Muscle layer of colon (tissue), 2 donors: Measurements from ENCODE around the gene CHRM4.

ENCODE experiments used
- H3K27ac ChIP-seq: one replicate; pipeline ENCODE4 v1.7.0; 2013; ENCODE audit warnings: low read depth, mild to moderate bottlenecking, low read length, moderate library complexity
- H3K27me3 ChIP-seq, 2 donors: one replicate each; pipeline ENCODE4 v1.7.0; 2013; ENCODE audit warnings: low read length in 2 of 2, mild to moderate bottlenecking in 2 of 2; ENCODE audit not compliant: insufficient read depth in 2 of 2, control insufficient read depth in 1 of 2
- H3K36me3 ChIP-seq: one replicate; pipeline ENCODE4 v1.7.0; 2013; ENCODE audit warnings: mild to moderate bottlenecking, low read length; ENCODE audit not compliant: insufficient read depth
- H3K4me1 ChIP-seq: one replicate; pipeline ENCODE4 v1.7.0; 2013; ENCODE audit warnings: mild to moderate bottlenecking, low read length; ENCODE audit not compliant: insufficient read depth
- H3K4me3 ChIP-seq, 2 donors: one replicate each; pipeline ENCODE4 v1.7.0; 2013; ENCODE audit warnings: low read length in 2 of 2, low read depth in 1 of 2, mild to moderate bottlenecking in 1 of 2, moderate library complexity in 1 of 2
- H3K9ac ChIP-seq: one replicate; pipeline ENCODE4 v1.7.0; 2013; ENCODE audit warnings: low read length
- H3K9me3 ChIP-seq: one replicate; pipeline ENCODE4 v1.7.0; 2013; ENCODE audit warnings: mild to moderate bottlenecking, low read length
- donor health status: abdominal sarcoma.
- donor health status: Adenocarcinoma of cecum.

CHRM4 gene

DNA sequence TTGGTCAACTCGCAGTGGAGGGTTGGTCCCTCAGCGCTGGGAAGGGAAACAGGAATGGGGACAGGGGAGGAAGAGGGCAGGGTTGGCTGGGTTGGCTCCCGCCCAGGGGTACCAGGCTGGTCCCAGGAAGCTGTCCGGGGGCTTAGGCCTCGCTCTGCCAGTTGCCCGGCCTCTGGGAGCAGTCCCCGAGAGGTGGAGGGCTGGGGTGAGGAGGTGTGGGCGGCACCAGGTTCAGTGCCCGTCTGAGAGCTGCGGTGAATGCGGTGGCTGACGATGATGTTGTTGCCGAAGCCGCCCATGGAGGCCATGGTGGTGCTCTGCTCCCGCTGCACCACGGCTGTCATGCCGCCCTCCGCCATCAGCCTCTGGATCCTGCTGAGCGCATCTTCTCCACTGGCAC, 6.0 kb upstream of the CHRM4 start:
- no peak overlapping the region for H3K4me3 ChIP-seq
- no peak overlapping the region for H3K27ac ChIP-seq
- no peaks in the 10 kb centered on the region for H3K27me3 ChIP-seq
- peaks cover 13% of the 10 kb centered on the region for H3K36me3 ChIP-seq
- peaks cover 4% of the 10 kb centered on the region for H3K4me1 ChIP-seq
- no peak overlapping the region for H3K9ac ChIP-seq
- H3K9me3 ChIP-seq, result no peaks in the 10 kb centered on the region

DNA sequence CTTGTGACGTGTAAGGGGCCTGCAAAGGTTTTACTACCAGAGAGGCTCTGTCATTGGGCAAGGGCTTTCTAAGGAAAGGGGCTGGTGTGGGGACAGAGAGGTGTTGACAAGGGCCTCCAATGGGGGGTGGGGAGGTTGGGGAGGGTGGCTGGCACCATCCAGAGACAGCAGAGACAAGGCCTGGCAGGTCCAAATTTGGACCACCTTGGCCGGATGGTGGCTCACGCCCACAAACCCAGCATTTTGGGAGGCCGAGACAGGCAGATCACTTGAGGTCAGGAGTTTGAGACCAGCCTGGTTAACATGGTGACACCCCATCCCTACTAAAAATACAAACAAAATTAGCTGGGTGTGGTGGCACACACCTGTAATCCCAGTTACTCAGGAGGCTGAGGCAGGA, 2.2 kb upstream of the CHRM4 start:
- Histone ChIP-seq H3K4me3 (no peak overlapping the region), H3K9me3 (no peaks in the 10 kb centered on the region), H3K27me3 (peaks cover 21 to 31% of the 10 kb centered on the region in 2 donors), H3K9ac (no peak overlapping the region), H3K4me1 (peaks cover 12% of the 10 kb centered on the region), H3K36me3 (peaks cover 13% of the 10 kb centered on the region), H3K27ac (no peak overlapping the region)

DNA sequence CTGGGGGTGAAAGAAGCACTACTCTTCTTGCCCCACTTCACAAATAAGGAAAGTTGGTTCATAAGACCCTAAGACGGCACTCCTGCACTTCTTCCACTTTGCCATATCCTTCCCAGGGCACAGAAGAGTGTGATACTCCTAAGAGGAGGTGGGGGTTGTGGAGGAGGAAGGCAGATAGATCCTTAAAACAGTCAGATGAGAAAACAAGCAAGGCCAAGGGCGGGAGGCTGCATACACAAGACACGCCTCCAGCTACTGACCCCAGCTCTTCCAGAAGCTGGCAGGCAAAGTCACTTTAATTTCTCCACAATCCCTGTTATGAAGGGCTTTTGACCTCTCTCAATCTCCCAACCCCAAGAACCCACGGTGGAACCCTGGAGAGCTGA, 1.6 kb upstream of the CHRM4 start:
- no peak overlapping the region for H3K4me3 ChIP-seq
- H3K9me3 ChIP-seq, result no peaks in the 10 kb centered on the region
- peaks cover 13% of the 10 kb centered on the region for H3K36me3 ChIP-seq
- no peak overlapping the region for H3K27ac ChIP-seq
- H3K4me1 ChIP-seq, result peaks cover 12% of the 10 kb centered on the region
- H3K27me3 ChIP-seq, result peaks cover 26 to 36% of the 10 kb centered on the region in 2 donors
- H3K9ac ChIP-seq, result no peak overlapping the region

DNA sequence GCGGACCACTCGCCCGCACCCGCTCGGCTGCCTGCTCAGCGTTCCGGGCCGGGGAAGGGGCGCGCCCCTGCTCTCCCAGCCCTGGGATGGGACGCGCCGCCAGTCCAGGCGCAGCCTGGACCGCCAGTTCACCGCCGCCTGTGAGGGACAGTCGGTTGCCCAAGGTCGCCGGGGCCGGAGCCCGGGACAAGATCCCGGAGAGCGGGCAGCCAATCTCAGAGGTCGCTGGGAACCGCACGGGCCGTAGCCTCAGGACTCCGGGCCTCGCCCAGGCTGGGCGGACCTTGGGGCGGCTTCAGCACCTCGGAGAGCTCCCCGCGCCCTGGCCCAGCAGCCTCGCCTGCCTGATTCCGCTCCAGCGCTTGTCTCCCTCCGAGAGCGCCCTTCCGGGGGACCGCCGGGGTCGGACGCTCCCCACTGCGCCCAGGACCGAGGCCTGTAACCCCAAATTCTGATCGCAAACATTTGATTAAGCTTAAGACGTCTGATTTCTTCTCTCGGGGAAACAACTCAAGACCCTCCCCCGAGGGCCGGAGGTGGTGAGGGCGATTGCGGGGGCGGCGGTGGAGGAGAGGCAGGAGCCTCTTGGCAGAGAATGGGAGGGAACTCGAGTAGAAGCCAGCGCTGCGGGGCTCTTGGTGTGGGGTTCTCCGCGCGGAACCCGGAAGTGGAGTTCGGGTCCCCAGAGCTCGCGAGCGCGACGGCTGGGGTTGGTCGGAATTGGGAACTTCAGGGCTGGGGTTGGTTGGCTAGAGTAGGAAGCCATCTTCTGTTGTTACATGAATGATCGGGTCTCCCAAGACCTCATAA, 1.1 kb upstream of the CHRM4 start:
- Histone ChIP-seq H3K36me3 (peaks cover 13% of the 10 kb centered on the region), H3K4me3 (peak overlapping the region; percentile 23 to 39), H3K9me3 (no peaks in the 10 kb centered on the region), H3K4me1 (peaks cover 12% of the 10 kb centered on the region), H3K27me3 (peaks cover 27 to 42% of the 10 kb centered on the region in 2 donors), H3K27ac (no peak overlapping the region), H3K9ac (no peak overlapping the region)

DNA sequence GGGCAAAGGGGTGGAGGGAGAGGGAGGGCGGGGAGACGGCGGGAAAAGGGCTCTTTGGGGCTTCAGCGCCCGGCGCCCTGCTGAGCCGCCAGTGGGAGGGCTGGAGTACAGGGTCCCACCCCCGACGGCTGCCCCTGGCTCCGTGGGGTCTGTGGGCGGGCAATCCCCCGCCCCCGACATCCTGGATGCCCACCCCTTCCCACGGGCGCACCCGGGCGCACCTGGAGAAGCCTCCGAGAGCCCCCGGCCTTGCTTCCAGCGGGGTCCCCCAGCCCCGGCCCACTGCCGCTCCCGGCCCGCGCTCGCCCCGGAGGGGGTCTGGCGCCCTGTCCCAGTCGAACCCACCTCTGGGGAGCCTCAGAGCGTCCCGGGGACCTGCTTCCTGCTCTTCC, 394 bp downstream of the CHRM4 start:
- Histone ChIP-seq H3K9ac (no peak overlapping the region), H3K27me3 (peaks cover 27 to 55% of the 10 kb centered on the region in 2 donors), H3K36me3 (no peaks in the 10 kb centered on the region), H3K4me1 (peaks cover 12% of the 10 kb centered on the region), H3K9me3 (no peaks in the 10 kb centered on the region), H3K27ac (no peak overlapping the region), H3K4me3 (no peak overlapping the region)

DNA sequence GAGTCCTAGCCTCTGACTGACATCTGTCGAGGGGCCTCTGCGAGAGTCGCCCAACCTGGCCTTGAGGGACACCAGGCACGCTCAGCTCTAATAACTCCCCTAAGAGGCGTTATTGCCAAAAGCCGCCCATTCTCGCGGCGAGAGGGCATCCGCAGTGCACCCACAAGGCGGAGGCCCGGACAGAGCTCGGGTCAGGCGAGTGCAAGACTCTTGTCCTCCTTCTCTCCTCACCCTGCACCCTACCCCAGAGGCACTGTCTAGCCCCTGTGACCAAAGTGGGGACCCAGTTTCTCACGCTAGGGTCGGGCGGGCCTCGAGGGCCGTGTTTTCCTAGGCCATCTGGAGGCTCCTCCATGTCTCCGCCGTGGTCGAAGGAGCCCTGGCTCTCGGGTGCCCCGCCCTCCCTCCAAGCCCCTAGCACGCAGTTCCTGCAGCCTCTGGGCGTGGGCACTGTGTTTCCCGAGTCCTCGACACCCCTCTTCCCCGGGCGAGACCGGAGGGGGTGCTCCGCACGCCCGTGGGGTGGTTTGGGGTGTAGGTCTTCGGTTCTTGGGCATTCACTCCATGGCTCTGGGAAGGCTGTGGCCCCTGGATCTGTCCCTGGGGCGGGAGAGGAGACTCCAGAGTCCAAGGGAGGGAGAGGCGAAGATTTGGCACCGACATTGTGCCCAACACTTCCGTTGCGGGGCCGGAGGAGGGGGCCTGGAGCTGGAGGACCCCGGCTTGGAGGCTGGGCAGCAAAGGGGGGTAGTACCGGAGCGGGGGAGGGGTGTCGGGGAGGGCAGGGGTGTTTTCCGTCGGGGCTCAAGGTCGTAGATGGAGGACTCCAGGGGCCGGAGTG, 1.0 kb downstream of the CHRM4 start:
- no peak overlapping the region for H3K4me3 ChIP-seq
- no peak overlapping the region for H3K9ac ChIP-seq
- no peaks in the 10 kb centered on the region for H3K36me3 ChIP-seq
- H3K27ac ChIP-seq, result no peak overlapping the region
- peaks cover 12% of the 10 kb centered on the region for H3K4me1 ChIP-seq
- no peaks in the 10 kb centered on the region for H3K9me3 ChIP-seq
- peaks cover 27 to 60% of the 10 kb centered on the region in 2 donors for H3K27me3 ChIP-seq

DNA sequence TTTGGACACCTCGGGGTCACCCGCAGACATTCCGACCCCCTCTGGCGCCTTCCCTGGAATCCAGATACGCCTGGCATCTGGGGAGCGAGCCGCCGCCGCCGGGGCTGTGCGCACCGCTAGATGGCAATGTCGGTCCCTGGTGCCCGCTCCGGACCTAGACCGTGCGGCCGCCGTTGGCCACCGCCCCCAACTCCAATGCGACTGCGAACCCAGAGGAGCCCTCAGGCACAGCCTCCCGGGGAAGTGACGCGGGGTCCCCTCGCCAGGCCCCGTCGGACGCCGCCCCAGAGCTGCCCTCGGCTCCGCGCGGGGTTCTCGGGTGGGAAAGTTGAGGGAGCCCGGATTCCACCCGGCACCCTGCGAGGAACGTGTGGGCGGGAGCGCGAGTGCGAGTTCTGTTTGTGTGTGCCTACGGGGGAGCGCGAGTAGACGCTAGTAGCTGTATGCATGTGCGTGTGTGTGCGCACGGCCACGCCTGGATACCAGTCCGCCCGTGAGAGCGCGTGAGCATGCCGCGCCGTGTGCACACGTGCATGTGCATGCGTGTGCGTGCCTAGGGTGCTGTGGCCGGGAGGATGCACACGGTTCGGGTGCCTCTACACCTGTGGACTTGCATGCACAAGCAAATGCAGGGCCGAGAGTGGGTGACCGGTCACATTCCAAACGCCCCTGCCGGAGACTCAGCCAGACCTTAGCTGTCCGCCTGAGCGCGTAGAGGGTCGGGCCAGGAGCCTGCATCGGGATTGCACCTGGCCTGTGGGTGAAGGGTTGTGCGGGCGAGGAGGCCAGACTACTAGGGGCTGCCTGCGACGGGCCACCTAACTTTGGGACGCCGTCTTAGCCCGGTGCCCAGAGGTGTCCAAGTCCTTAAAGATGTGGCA, 1.9 kb downstream of the CHRM4 start:
- H3K27me3 ChIP-seq, result peaks cover 27 to 63% of the 10 kb centered on the region in 2 donors
- no peaks in the 10 kb centered on the region for H3K36me3 ChIP-seq
- peaks cover 12% of the 10 kb centered on the region for H3K4me1 ChIP-seq
- H3K27ac ChIP-seq, result no peak overlapping the region
- H3K9ac ChIP-seq, result no peak overlapping the region
- H3K9me3 ChIP-seq, result no peaks in the 10 kb centered on the region
- H3K4me3 ChIP-seq, result peak overlapping the region; percentile 9 to 41

DNA sequence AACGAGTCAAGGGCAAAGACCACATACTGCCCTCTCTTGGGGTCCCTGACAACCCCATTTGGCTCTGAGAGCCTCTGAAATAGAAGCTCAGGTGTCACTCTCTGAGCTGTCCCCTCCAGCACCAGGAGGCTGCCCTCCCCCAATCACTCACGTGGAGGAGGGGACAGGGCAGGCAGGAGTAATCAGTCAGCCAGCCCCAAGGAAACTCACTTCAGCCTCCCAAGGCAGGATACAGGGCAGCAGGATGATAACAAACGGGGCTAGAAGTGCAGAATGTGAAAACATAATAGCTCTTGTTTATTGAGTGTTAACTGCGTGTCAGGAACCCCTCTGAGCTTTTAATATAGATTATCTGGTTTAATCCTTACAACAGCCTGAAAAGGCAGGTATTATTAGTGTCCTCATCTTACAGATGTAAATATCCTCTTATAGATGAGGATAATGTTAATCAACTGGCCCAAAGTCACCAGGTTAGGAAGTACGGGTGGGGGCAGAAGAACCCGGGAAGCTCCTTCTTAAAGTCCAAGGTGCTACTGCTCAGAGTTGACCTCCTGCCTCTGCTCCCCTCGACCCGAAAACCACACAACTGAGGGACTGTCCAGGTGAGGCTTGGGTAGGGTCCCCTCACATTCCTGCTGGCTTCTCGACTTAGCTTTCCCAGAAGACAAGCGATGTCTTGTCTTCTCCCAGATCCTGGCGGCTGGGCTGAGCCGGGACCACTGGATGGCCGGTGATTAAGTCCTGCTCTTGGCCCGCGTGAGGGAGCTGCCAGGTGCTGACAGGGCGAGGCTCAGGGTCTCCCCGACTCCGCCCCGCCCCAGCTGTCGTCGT, 2.7 kb downstream of the CHRM4 start:
- H3K4me3 ChIP-seq, result no peak overlapping the region
- H3K27ac ChIP-seq, result no peak overlapping the region
- peaks cover 12% of the 10 kb centered on the region for H3K4me1 ChIP-seq
- H3K9ac ChIP-seq, result no peak overlapping the region
- H3K27me3 ChIP-seq, result peaks cover 27 to 71% of the 10 kb centered on the region in 2 donors
- H3K36me3 ChIP-seq, result no peaks in the 10 kb centered on the region
- H3K9me3 ChIP-seq, result no peaks in the 10 kb centered on the region

DNA sequence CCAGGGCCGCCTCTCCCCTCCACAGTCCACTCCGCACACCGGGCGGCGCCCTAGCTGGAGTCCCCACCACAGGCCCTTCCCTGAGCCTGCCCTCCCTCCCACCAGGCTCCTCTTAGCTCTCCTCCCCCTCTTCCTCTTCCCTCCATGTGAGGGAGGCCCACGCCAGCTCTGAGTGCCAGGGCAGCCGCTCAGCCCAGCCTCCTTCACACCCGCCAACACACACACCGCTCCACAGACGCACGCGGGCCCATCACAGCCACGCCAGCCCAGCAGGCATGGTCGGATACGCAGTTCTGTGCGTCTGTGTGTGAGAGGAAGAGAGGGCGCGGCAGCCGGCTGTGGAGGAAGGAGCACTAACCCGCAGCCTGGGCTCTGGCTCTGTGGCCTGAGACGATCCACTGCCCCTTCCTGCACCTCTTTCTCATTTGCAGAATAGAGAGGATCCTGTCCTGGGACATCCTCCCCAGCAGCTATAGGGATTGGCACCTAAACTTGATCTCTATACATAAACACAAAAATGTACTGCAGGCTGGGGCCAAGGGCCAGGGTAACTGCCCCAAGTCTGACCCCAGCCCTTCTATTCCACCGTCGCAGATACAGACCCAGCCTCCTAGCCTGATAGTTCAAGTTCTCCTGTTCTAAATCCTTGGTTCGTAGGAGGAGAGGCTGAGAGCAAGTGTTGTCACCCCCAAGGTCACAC, 3.5 kb downstream of the CHRM4 start:
- no peak overlapping the region for H3K27ac ChIP-seq
- H3K36me3 ChIP-seq, result no peaks in the 10 kb centered on the region
- H3K4me3 ChIP-seq, result no peak overlapping the region
- H3K27me3 ChIP-seq, result peaks cover 27 to 79% of the 10 kb centered on the region in 2 donors
- peaks cover 12% of the 10 kb centered on the region for H3K4me1 ChIP-seq
- no peak overlapping the region for H3K9ac ChIP-seq
- H3K9me3 ChIP-seq, result no peaks in the 10 kb centered on the region

DNA sequence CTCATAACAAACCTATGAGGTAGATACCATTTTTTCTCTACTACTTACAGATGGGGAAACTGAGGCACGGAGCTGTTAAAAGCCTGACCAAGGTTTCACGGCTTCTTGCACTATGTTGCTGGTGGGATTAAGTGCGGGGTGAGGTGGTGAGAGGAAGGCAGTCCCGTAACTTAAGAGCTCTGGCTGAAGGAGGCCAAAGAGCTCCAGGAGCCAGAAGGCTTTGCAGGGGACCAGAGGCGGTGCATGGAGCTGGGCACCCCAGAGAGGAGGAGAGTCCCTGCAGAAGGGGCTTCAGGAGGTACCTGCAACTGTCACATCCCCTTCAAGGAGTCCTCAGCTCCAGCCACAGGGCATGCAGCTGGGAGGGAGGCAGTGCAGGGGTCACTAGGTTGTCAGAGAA, 4.1 kb downstream of the CHRM4 start:
- H3K27ac ChIP-seq, result no peak overlapping the region

More for the DNA sequence above, 4.1 kb downstream of the CHRM4 start:
- Histone ChIP-seq H3K4me3 (no peak overlapping the region), H3K36me3 (no peaks in the 10 kb centered on the region), H3K9me3 (no peaks in the 10 kb centered on the region), H3K27me3 (peaks cover 27 to 85% of the 10 kb centered on the region in 2 donors), H3K4me1 (peaks cover 13% of the 10 kb centered on the region), H3K9ac (no peak overlapping the region)
